GM21737 (cell line): ENCODE results near the gene GCLM.
"Not testable (repeated sequence)": the region's sequence is repeated elsewhere in the genome, so short reads cannot be mapped to it uniquely, and the experiment has no call there.

Experiments used
- ATAC-seq: cut with Tn5 transposase; IDR thresholded peaks from one replicate; pipeline ENCODE4 v1.9.1; 2021; ENCODE audit warnings: mild to moderate bottlenecking, moderate library complexity; ENCODE audit not compliant: unreplicated experiment

The GCLM gene

DNA sequence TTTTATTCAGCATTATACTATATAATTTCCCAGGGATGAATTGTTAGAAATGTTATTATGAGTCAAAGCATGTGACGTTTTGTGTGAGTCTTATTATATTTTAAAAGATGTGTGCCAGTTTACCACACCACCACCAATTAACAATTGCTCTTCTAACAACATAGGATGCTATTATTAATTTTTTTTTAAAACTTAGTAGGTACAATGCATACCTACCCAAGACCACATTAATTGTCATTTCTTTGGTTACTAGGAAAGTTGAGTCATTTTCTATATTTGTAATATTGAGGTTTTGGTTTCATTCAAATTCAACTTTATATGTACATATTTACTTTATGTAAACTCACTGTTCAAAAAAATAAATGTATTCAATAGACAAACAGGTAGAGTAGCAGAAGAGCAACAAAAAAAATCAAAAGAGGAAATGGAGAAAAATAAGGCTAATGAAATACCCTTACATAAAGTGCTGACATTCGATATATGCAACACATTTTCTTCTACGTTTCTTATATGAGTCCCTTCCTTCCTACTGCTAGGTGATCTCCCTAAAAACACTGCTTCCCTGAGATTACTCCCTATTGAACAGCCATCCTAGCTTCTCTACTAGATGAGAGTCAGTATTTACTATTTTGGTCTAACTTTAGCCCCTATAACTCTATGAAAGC lies 9.6 kb downstream of the GCLM start:
- no peak for ATAC-seq

DNA sequence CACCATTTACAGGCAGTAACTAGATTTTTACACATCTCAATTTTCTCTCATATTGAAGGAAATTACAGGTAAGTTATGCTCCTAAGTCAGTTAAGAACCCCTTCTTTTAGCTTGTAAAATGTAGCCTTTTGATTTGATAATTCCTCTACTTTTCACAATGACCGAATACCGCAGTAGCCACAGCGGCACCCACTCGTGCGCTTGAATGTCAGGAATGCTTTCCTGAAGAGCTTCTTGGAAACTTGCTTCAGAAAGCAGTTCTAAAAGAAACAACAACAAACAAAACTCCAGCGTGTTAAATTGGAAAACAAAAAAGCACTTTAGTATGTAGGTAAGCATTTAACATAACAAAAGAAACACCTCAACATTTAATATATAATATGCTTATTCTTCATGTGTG lies 20.3 kb downstream of the GCLM start:
- no peak for ATAC-seq

- ATAC-seq: no peak
These were observed 27.0 kb downstream of the GCLM start for GRCh38 chr1:93882269-93882668.

DNA sequence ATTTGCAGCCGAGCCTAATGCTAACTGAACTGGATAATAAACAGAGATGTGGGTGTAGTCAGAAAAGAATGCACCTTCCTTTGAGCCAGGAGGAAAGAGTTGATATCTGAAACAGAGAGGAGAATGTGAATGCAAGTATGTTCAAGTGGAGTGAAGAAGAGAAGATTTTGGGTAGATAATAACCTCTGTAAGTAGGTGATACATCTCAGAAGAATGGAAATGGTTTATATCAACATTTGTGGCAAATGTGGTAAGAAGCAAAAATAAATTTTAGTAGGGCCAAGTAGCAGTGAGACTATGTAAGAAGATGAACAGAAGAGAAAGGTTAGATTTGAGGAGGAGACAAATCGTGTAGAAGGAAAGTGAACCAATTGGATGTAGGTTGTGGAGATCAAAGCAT lies 28.5 kb downstream of the GCLM start:
- ATAC-seq: no peak

DNA sequence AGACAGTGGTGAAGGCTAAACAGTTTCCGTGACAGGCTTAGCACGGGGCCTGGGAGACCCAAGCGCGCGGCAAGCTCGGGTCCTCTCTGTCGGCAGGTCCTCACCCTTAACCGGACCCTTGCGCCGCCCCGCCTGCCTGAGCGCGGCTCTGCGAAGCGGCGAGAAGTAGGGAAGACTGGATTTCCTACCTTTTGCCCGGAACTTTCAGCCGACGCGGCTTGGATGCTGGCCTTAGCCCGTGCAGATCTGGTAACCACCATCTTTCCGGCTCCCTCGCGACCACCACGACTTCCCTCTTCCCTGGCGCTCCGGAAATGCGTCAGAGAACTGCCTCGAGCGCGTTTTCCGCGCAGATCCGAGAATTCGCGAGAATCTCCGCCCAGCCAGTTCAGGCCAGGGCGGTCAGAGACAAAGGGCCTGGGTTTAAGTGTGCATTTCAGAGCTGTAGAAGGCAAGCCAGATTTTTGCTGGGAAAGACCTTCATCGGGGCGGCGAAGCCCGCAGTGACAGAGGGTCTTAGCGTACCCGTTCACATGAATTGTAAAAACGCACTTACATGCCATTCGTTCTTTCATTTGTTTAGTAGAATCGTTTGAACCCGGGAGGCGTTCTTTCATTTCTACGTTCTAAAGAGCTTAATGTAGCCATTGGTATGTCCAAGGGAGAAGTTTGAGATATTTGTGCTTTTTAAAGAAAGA lies 30.2 kb downstream of the GCLM start, which contains the start of gene DNTTIP2:
DNTTIP2 (minus strand) TSS at position 318 of the 698 bp plus-strand sequence; CDS start at position 260, 58 bp downstream.
- peak; percentile 96 for ATAC-seq

GRCh38 chr1:93878501-93878888 lies 30.7 kb downstream of the GCLM start:
- peak; percentile 48 for ATAC-seq

DNA sequence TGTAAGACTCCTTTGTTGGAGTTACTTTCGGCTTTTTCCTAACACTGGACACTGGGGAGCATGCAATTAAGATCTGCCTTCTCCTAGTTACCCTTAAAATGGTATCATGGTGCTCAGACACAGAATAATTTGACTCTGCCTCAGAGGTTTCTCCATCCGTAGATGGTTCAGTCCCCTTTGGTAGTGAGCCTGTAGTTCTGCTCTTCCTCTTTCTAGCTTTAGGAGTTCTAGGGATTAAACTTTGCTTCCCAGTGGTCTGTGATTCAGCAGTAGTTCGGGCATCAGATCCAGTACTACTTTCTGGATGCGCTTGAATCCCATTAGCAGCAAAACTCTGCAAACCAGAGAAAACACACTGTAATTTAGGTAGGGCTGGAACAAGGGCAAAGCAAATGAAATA lies 31.7 kb downstream of the GCLM start:
- no peak for ATAC-seq

- no peak for ATAC-seq
These were observed 33.0 kb downstream of the GCLM start for GRCh38 chr1:93876244-93876643.

GRCh38 chr1:93874025-93874651 lies 35.1 kb downstream of the GCLM start:
- no peak for ATAC-seq

DNA sequence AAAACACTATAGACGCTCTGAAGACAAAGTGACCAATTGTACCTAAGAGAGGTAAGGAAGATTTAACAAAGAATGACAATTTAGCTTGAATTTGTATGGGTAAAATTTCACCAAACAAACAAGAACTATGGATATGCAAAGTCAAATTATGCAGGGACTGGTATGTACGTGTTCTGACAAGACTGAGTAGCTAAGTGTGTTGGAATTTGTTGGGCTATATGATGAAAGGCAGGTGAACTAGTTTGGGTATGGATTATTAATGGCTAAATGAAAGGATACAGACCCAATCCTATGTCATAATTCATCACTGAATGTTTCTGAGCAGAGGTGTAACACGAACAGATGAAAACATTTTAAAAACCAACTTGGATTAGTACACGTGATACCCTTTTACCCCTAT lies 37.9 kb downstream of the GCLM start:
- ATAC-seq: no peak

DNA sequence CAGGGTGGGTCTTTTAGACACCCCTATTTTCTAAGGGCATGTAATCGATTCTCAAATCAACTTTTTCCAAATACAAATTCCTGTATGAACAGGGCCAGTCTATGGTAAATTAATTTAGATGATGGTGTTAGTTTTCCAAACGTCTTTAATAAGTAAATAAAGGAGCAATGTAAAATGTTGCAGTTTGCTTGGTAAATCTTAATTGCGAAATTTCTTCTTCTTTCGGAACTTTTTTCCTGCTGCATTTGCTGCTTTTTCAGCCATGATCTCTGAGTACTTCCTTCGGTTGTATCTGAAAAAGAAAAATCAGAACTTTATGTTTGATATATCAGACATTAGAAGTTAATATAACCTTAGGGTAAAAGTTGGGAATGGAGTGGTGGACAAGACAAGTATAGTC lies 39.6 kb downstream of the GCLM start:
- no peak for ATAC-seq

DNA sequence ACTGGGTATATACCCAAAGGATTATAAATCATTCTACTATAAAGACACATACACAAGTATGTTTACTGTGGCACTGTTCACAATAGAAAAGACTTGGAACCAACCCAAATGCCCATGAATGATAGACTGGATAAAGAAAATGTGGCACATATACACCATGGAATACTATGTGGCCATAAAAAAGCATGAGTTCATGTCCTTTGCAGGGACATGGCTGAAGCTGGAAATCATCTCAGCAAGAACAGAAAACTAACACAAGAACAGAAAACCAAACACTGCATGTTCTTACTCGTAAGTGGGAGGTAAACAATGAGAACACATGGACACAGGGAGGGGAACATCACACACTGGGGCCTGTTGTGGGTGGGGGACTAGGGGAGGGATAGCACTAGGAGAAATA lies 40.7 kb downstream of the GCLM start:
- not testable (repeated sequence) for ATAC-seq

GRCh38 chr1:93865253-93865652 lies 44.0 kb downstream of the GCLM start:
- no peak for ATAC-seq

DNA sequence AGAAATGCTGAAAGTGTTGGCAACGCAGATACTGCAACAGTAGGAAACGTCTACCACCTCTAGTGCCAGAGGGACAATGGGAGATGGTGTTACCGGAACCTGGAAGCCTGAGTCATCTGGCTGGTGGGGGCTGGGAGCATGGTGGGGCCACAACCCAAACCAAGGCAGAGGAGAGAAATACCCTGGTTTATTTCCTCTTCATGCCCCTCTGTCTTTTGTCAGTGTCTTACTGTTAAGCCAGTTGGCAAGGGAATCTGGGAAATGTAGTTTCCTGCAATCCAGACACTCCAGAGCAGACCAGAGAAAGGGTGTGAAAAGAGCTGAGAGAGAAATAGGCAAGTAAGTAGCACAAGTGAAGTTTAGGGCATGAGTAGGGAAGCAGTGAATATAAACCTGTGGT lies 45.1 kb downstream of the GCLM start:
- ATAC-seq: no peak

DNA sequence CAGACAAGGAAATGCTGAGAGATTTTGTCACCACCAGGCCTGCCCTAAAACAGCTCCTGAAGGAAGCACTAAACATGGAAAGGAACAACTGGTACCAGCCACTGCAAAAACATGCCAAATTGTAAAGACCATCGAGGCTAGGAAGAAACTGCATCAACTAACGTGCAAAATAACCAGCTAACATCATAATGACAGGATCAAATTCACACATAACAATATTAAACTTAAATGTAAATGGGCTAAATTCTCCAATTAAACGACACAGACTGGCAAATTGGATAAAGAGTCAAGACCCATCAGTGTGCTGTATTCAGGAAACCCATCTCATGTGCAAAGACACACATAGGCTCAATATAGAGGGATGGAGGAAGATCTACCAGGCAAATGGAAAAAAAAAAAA lies 51.6 kb downstream of the GCLM start:
- ATAC-seq: not testable (repeated sequence)

- ATAC-seq: not testable (repeated sequence)
These were observed 53.2 kb downstream of the GCLM start for GRCh38 chr1:93855983-93856382.

DNA sequence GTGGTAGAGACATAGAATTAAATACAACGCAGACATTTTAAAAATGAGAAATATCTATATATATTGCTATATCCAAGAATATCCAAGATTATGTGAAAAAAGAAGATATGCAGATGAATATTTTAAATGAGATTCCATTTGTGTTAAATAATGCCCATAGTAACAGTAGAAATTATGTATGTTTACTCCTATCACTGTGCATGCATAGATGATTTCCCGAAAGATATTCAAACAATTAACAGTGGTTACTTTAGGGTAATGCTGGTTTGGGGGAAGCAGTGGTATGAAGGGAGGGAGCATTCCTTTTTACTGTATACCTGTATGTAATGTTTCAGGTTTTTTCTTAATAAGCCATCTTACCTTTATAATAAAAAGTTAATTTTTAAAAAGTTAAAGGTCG lies 55.3 kb downstream of the GCLM start:
- no peak for ATAC-seq

- ATAC-seq: no peak
These were observed 57.4 kb downstream of the GCLM start for GRCh38 chr1:93851878-93852277.

DNA sequence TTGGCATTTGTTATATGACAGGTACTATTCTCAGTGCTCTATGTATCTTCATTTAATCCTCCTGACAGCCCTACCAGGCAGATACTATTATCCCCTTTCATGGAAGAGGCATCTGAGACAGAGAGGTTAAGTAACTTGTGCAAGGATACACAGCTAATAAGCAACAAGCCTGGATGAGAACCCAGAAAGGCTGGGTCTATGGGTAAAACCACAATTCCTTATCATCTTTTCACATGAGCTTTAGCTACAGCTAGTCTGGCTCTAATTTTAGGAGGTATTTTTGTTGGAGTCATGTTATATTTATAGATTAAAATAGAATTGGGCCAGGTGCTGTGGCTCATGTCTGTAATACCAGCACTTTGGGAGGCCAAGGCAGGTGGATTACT lies 57.9 kb downstream of the GCLM start:
- ATAC-seq: no peak

GRCh38 chr1:93850687-93851326 lies 58.4 kb downstream of the GCLM start:
- not testable (repeated sequence) for ATAC-seq

DNA sequence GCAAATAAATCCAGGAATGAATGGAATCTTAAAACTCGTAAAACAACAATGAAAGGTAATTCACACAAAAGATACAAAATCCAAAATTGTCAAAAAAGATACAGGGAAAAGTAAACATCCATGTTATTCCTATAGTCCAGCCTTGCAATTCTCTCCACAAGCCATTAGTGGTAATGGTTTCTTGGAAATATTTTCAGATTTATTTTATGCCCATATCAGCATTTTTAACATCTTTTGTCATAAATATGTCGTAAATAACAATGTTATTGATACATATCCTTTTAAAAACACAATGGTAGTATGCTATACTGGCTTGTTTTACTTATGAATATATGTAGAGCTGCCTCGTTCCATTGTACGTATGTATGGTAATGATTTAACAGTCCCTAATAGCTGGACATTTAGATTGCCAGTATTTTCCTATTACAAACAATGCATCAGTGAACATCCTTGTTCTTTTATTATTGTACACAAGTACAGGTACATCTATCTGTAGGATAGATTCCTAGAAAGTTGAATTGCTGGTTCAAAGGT lies 60.8 kb downstream of the GCLM start:
- no peak for ATAC-seq
